Nucleus accumbens (tissue), 56 donors: ENCODE data around the gene PATJ.
"Not testable (repeated sequence)": the region's sequence is repeated elsewhere in the genome, so short reads cannot be mapped to it uniquely, and the experiment has no call there.

ENCODE experiments used
- DNase-seq, 56 donors: peaks; one replicate each; lab custom pipeline; 2025; lab: John Stamatoyannopoulos, UW

PATJ gene, protein sequence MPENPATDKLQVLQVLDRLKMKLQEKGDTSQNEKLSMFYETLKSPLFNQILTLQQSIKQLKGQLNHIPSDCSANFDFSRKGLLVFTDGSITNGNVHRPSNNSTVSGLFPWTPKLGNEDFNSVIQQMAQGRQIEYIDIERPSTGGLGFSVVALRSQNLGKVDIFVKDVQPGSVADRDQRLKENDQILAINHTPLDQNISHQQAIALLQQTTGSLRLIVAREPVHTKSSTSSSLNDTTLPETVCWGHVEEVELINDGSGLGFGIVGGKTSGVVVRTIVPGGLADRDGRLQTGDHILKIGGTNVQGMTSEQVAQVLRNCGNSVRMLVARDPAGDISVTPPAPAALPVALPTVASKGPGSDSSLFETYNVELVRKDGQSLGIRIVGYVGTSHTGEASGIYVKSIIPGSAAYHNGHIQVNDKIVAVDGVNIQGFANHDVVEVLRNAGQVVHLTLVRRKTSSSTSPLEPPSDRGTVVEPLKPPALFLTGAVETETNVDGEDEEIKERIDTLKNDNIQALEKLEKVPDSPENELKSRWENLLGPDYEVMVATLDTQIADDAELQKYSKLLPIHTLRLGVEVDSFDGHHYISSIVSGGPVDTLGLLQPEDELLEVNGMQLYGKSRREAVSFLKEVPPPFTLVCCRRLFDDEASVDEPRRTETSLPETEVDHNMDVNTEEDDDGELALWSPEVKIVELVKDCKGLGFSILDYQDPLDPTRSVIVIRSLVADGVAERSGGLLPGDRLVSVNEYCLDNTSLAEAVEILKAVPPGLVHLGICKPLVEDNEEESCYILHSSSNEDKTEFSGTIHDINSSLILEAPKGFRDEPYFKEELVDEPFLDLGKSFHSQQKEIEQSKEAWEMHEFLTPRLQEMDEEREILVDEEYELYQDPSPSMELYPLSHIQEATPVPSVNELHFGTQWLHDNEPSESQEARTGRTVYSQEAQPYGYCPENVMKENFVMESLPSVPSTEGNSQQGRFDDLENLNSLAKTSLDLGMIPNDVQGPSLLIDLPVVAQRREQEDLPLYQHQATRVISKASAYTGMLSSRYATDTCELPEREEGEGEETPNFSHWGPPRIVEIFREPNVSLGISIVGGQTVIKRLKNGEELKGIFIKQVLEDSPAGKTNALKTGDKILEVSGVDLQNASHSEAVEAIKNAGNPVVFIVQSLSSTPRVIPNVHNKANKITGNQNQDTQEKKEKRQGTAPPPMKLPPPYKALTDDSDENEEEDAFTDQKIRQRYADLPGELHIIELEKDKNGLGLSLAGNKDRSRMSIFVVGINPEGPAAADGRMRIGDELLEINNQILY (N-terminal part only)

DNA sequence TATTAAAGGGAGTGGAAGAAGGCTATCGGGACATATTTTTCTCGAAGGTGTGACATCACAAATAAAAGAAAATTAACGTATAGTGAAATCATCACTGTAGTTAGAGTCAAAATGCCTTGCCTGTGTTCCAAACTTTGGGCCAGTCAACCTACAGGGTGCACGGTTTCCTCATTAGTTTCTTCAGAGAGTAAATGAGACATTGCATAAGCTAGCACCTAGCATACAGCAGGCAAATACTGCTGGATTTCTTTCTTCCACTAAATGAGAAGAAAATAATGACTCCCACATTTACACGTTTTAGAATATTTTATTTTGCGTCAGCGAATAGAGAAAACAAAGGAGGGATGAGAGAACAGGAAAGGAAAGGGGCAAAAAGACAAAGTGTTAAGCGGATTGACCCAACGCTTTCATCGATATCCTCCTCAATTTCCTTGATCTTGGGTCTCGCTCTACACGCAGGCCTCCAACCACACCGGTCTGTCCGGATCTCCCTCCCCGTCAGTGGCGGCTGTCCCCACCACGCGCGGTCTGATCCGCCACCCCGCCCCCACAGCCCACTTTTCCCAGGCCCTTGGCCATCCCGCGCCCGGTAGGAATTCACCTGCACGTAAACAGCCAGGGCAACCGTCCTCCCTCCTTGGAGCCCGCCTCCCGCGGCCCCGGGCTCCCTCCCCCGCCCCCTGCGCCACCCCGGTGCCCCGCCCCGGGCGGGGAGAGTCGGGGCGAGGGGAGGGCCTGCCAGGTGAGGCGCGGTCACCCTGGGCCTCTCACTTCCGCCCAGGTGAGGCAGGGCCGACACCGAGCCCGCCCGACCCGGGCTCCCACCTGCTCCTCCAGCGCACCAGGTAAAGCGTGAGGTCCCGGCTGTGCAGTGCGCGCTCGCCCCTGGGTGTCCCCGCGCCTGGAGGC lies at the start of gene PATJ:
Gene PATJ, plus strand, starts transcription at position 770 of the 909 bp plus-strand sequence. CDS start 20,413 bp downstream, outside the sequence.
- DNase-seq = peak in 48 of 56 donors; percentile 2 to 88 (median 44)

DNA sequence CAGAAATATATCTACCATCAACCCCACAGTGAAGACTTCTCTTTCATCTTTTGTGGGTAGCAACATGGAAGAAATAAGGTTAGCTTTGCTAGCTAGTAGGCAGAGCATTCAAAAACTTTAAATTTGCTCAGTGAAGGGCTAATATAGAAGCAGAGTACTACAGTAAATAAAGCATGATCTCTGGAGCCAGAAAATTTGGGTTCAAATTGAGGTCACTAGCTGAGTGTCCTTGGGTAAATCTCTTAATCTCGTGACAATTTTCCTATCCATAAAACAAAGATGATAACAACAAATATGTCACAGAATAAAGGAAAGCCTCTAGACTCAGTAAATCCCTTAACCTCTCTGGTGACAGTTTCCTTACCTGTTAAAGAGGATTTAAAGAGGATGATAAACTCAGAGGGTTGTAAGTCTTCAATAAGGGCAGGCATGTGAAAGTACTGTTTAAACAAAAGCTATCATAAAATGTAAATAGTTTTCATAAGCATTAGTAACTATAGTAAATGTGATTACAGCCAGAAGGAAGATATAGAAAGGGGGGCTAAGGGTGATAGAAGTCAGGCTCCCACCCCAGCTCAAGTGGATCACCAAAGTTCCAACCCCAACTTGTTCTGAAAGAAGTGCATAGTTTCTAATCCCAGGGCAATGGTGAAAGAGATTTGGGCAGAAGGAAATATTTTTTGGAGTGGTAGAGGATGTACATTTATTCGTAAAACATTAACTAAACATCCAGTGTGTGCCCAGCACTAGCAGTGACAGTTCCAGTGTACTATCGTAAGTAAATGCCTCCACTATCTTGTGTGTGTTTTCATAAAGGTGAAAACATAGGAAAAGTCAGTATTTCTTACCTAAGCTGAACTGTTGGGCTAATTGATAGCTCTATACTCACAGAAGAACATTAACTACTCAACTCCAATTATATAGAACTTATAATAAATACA lies 42.1 kb upstream of the PATJ start:
- DNase-seq = no peak

DNA sequence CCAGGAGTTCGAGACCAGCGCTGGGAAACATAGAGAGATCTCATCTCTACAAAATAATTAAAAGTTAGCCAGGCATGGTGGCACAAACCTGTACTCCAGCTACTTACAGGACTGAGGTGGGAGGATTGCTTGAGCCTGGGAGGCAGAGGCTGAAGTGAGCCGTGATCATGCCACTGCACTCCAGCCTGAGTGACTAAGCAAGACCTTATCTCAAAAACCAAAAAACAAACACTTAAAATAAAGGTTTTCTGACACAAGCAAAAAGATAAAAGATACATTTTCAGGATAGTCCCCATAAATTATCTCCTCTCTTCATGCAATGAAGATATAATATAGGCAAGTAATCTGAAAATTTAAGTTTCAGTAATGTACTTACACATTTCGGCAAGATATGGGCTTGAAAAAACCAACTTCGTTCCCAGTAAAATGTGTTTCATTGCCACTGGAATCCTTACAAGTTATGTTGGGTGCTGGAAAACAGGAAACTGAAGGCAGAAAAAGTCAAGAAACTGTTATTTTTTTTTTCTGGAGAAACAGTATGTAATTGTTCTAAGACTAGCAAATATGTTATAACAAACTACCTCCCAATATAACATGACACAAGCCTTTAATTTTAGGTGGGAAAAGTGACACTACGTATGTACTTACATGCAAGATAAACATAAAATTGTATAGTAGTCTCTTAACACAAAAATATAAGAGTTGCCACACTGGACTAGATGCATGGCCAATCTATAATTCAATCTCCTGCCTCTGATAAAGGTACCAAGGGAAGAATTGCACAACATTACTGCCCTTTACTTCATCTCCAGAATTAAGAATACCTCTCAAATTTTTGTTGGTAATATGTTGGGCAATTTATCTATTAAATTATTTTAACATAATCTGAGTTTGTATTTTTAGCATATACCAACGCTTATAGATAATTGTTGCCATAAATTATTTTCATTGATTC lies 33.0 kb upstream of the PATJ start:
- no peak for DNase-seq

DNA sequence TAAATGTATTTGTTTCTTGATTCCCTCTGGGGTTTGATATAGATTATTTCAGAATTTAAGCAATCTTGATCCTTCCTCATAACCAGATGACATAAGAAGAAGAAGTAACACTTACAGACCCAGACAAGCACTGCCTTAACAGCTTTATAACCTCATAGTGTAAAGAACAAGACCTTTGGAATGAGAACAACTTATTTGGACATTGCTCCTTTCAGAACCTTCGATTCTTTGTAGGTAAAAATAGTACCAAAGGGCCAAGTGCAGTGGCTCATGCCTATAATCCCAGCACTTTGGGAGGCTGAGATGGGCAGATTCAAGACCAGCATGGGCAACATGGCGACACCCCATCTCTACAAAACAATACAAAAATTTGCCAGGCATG lies 32.4 kb upstream of the PATJ start:
- no peak for DNase-seq

DNA sequence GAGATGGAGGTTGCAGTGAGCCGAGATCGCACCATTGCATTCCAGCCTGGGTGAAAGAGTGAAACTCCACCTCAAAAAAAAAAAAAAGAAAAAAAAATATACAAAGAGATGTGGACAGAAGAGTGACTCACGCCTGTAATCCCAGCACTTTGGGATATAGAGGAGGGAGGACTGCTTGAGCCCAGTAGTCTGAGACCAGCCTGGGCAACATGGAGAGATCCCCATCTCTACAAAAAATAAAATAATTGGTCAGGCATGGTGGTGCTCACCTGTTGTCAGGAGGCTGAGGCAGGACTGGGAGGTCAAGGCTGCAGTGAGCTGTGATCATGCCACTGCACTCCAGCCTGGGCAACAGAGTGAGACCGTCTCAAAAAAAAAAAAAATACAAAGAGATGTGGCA lies 31.0 kb upstream of the PATJ start:
- not testable (repeated sequence) for DNase-seq

DNA sequence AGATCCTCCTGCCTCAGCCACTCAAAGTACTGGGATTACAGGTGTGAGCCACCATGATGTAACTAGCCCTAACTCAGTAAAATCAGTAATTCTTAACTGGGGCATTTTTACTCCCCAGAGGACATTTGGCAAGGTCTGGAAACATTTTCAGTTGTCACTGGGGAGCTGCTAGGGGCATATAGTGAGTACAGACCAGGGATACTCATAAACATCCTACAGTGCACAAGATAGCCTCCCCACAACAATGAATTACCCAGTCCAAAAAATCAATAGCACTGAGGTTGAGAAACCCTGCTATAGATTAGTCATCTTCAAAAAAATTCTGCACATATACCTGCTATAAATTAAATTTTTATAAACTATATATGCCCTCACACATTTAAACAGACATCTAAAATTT lies 30.3 kb upstream of the PATJ start:
- no peak for DNase-seq

DNA sequence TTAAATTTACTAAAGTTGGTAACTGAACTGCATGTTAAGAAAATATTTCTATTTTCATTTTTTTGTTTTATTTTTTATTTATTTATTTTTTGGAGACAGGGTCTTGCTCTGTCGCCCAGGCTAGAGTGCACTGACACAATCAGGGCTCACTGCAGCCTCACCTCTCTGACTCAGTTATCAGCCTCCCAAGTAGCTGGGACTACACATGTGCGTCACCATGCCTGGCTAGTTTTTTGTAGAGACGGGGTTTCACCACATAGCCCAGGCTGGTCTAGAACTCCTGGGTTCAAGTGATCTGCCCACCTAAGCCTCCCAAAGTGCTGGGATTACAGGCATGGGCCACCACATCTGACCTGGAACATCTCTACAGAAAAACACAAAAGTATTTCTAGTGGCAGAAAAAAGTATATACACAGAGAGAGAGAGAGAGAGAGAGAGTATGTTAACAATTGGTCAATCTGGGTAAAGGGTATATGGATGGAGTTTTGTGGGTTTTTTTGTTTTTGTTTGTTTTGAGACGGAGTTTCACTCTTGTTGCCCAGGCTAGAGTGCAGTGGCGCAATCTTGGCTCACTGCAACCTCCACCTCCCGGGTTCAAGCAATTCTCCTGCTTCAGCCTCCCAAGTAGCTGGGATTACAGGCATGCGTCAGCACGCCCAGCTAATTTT lies 23.1 kb upstream of the PATJ start:
- not testable (repeated sequence) for DNase-seq

DNA sequence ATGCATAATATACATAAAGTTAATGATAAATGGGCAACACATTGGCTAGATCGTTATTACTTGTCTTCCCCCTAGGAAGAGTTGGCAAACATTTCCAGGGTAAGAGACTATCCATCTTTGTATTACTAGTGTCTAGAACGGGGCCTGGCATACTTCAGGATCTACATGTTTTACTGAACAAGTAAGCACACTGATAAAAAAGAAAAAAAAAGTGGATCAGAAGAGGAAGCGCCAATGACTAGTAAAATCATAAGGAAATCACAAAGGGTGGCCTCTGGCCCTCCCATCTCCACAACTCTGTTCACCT lies 17.8 kb upstream of the PATJ start:
- no peak for DNase-seq

DNA sequence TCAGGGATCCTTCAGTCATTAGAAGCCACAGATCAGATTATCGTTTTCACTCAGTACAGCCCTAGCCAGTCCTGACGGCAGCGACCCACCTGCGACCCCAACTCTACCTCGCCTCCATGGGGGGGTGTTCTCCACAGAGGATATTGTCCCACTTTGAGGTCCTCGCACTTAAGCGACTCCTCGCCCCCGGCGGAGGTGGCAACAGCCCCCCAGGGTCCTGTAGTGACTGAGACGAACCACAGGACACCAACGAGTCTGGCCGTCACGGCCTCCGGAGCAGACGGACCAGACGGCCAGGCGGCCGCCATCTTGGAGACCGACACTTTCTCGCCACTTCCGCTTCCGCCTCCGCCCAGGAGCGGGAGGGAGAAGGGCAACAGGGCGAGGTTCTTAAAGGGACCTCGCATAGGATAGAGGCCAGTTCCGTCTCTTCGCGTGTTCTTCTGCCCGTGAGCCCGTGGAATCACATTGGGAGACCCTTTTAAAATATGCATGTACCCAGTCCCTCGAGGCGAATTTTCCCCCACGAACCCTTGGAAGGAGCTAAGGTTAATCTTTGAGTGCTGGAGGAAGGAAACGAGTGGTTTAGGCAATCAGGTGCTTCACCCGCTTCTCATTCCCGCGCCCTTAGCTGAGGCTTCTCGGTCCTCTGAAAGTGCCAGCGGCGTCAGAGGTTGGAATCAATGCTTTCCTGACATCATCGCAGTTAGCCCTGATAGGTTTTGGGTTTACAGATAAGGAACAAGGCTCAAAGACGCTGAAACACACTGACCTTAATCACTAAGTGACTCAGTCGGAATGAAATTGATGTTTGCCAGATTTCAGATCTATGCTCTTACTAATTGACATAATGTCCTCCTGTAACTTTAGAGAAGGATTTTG lies 17.2 kb upstream of the PATJ start, which contains the start of gene TM2D1:
Gene TM2D1, minus strand, starts transcription at position 329 of the 882 bp plus-strand sequence. Its CDS starts 21 bp downstream, at position 308.
- peak; percentile 11 to 93 (median 84) for DNase-seq

DNA sequence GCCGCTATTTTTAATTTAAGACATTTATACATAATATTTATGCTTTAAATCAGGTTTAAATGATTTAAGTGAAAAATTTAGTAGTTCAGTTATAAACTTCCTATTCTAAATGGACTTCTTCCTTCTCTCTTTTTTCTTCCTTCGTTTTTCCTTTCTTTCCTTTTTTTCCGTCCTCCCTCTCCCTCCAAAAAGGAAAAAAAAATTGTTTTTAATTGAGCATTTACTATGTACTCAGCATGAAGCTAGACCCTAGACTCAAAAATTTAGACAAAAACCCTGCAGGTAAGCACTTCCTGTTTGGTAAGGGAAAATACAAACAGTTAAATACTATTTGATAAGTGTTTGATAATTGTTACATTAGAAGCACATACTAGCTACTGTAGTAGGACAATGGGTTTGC lies 14.7 kb upstream of the PATJ start:
- DNase-seq = no peak

DNA sequence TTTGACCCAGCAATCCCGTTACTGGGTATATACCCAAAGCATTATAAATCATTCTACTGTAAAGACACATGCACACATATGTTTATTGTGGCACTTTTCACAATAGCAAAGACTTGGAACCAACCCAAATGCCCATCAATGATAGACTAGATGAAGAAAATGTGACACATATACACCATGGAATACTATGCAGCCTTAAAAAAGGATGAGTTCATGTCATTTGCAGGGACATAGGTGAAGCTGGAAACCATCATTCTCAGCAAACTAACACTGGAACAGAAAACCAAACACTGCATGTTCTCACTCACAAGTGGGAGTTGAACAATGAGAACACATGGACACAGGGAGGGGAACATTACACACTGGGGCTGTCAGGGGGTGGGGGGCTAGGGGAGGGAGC lies 11.6 kb upstream of the PATJ start:
- not testable (repeated sequence) for DNase-seq

DNA sequence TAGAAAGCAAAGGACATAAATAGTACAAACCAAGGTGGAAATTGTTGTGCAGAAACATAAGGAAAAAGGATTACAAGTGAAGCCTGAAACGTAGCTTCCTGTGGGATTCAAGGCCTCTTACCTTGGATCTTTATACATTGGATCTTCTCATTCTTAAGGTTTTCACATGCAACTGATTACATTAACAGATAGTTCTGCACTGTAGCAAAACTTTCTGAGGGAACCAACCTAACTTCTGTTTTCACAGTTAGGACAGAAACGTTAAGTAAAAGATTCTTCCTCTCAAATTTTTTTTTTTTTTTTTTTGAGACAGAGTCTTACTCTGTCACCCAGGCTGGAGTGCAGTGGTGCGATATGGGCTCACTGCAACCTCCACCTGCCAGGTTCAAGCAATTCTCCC lies 9.6 kb upstream of the PATJ start:
- no peak for DNase-seq

DNA sequence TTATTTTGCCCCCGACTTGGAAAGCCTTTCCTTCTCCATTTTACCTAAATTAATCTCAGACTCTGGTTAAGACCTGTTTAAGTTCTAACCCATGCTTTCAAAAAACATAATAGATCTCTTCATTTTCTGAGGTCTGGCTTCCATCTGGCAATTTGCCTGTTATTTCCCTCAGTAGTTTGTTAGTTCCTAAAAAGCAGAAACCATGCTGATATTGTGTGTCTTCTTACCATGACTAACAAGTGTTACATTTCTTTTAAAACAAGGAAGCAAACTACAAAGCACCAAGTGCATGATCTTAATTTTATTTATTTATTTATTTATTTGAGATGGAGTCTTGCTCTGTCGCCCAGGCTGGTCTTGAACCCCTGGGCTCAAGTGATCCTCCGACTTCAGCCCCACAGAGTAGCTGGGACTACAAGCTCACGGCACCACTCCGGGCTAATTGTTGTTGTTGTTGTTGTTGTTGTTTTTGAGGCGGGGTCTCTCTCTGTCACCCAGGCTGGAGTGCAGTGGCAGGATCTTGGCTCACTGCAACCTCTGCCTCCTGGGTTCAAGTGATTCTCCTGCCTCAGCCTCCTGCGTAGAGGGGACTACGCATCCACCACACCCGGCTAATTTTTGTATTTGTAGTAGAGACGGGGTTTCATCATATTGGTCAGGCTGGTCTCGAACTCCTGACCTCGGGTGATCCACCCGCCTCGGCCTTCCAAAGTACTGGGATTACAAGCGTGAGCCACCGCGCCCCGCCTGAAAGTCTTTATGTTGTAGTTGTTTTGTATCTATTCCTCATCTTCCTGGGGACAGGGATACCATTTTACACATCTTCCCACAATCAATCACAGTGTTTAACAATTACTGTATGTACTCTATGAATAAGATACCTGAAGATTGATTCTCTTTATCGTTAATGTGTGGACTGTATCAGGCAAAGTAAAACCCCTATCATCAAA lies 1.3 kb upstream of the PATJ start:
- no peak for DNase-seq

DNA sequence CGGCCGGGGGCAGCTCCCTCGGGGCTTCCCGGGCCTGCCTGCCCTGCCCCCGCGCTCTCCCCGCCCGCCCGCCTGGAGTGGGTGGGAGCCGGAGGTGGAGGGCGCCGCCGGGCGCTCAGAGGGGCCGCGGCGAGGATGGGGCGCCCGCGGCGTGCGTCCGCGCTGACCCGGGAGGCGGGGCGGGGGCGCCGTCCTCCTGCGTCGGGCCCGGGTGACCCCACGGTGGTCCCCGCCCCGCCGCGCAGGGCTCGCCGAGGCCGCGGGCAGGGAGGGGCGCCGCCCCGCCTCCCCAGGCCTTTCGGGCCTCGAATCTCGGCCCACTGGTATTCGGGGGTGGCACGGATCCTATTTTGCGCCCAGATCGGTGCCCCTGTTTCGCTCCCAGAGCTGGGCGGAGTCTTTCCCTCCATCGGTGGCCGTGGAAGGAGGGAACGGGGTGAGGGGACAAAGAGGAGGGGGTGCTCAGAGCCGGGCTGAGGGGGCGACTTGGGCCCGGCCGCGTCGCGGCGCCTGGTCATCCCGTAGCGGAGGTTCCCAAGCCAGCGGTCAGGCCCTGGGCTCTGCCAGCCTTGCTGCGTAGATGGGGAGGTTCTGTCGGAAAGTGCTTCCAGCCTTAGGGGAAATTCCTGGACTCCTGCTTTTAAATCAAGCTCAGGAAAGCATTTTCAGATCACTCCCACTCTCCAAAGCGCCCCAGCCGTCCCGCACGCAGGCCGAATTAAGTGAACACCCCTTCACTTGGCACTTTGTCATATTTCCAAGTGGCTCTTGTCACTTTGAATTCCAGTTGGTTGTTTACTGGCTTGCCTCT lies 545 bp downstream of the PATJ start:
- peak in 51 of 56 donors; percentile 1 to 79 (median 48) for DNase-seq
